MCF 10A (cell line): ENCODE measurements around the gene SLC25A15. TPM values are rescaled to one million over a fixed set of nuclear protein-coding genes. Genes with fewer than 3 reads are reported as not detected.
"Not testable (repeated sequence)": the region's sequence is repeated elsewhere in the genome, so short reads cannot be mapped to it uniquely, and the experiment has no call there.

Experiments
- BruUV-seq: library from RNA; stranded (reverse); fragments of 400-500 nt; replicated peaks from 2 replicates; lab custom pipeline; 2021; lab: Mats Ljungman, UMichigan
- CTCF ChIA-PET: fragments of 300-600 bp; sonication (Branson Sonifier 250); formaldehyde crosslinking; extraction: SDS; loops from one replicate; lab custom pipeline; 2021; ENCODE audit warnings: antibody characterized with exemption, inconsistent platforms; lab: Yijun Ruan, JAX
- POLR2A ChIA-PET: fragments of 300-600, 350-650 bp; sonication (Branson Sonifier 250); formaldehyde crosslinking; extraction: SDS; loops from one replicate; lab custom pipeline; 2020; ENCODE audit warnings: antibody characterized with exemption, inconsistent platforms; lab: Yijun Ruan, JAX
- DNase-seq: peaks from one replicate; pipeline ENCODE4 v3.0.0-alpha.2; 2018; ENCODE audit not compliant: unreplicated experiment
- H3K27ac Mint-ChIP-seq: one replicate; pipeline ENCODE4 v1.8.0; 2022; ENCODE audit warnings: mild to moderate bottlenecking, low read depth, mixed read lengths; ENCODE audit not compliant: unreplicated experiment
- H3K27me3 Mint-ChIP-seq: one replicate; pipeline ENCODE4 v1.8.0; 2022; ENCODE audit warnings: mixed read lengths; ENCODE audit not compliant: insufficient read depth, unreplicated experiment
- H3K36me3 Mint-ChIP-seq: one replicate; pipeline ENCODE4 v1.8.0; 2022; ENCODE audit warnings: mild to moderate bottlenecking, moderate library complexity, mixed read lengths; ENCODE audit not compliant: insufficient read depth, unreplicated experiment
- H3K4me1 Mint-ChIP-seq: one replicate; pipeline ENCODE4 v1.8.0; 2022; ENCODE audit warnings: mixed read lengths; ENCODE audit not compliant: insufficient read depth, unreplicated experiment
- H3K4me3 Mint-ChIP-seq: one replicate; pipeline ENCODE4 v1.8.0; 2022; ENCODE audit warnings: mild to moderate bottlenecking, moderate library complexity, mixed read lengths; ENCODE audit not compliant: unreplicated experiment
- H3K9me3 Mint-ChIP-seq: one replicate; pipeline ENCODE4 v1.8.0; 2022; ENCODE audit warnings: mixed read lengths; ENCODE audit not compliant: unreplicated experiment
- CTCF ChIP-seq: fragments of 200-600 bp; IDR thresholded peaks from one replicate; pipeline ENCODE4 v1.8.0; 2022; ENCODE audit warnings: antibody characterized with exemption, mild to moderate bottlenecking; ENCODE audit not compliant: unreplicated experiment
- intact Hi-C: fragments of 100-400 bp; cut with micrococcal nuclease; formaldehyde crosslinking; loops from 2 replicates; pipeline ENCODE4 v1.14.1; 2022
- microRNA-seq: library from miRNA; unstranded; fragments of <30 nt; microRNA quantifications from one replicate; pipeline ENCODE4 v1.2.0, GENCODE V29; 2022
- total RNA-seq: library from RNA; stranded (reverse); gene quantifications from 2 replicates; pipeline ENCODE4 v1.2.3, GENCODE V29; 2022

SLC25A15 gene
- total RNA-seq, 1 experiment from 2014 or later, result 15.5 TPM

GRCh38 chr13:40818926-40819325 is 29.5 kb downstream of the SLC25A15 start:
- TF ChIP-seq CTCF, result no peak
- Mint-ChIP-seq H3K9me3 (no peaks in the 10 kb centered on the region), H3K27ac (no peak overlapping the region), H3K27me3 (no peaks in the 10 kb centered on the region), H3K4me3 (no peak overlapping the region), H3K36me3 (no peaks in the 10 kb centered on the region), H3K4me1 (no peaks in the 10 kb centered on the region)
- intact Hi-C loops, result no loop called here
- CTCF ChIA-PET, result interaction anchor here (0.7 kb wide), 1 partner anchor 17 kb away, joined by 3 read pairs; no protein-coding TSS in a partner anchor
- DNase-seq, result no peak
- POLR2A ChIA-PET, result interaction anchor here (0.7 kb wide), 1 partner anchor 1829 kb away, joined by 3 read pairs; no protein-coding TSS in a partner anchor
- no TSS peak for BruUV-seq

- no TSS peak for BruUV-seq
Observed at GRCh38 chr13:40819797-40820315, 30.4 kb downstream of the SLC25A15 start.

GRCh38 chr13:40839725-40840124 is 50.3 kb downstream of the SLC25A15 start:
- intact Hi-C loops, H3K36me3 Mint-ChIP-seq: not testable (repeated sequence)

More at GRCh38 chr13:40819797-40820315, 30.4 kb downstream of the SLC25A15 start:
- intact Hi-C loops, result no loop called here
- TF ChIP-seq CTCF, result no peak
- POLR2A ChIA-PET, result no interaction called here
- H3K27me3 Mint-ChIP-seq, result no peaks in the 10 kb centered on the region
- no peaks in the 10 kb centered on the region for H3K9me3 Mint-ChIP-seq
- H3K36me3 Mint-ChIP-seq, result no peaks in the 10 kb centered on the region
- H3K27ac Mint-ChIP-seq, result no peak overlapping the region
- CTCF ChIA-PET, result no interaction called here
- no peak overlapping the region for H3K4me3 Mint-ChIP-seq
- no peak for DNase-seq
- no peaks in the 10 kb centered on the region for H3K4me1 Mint-ChIP-seq

GRCh38 chr13:40840955-40841354 is 51.5 kb downstream of the SLC25A15 start:
- DNase-seq, H3K27me3 Mint-ChIP-seq, H3K36me3 Mint-ChIP-seq, H3K4me3 Mint-ChIP-seq, H3K4me1 Mint-ChIP-seq, CTCF ChIA-PET, POLR2A ChIA-PET, H3K9me3 Mint-ChIP-seq, BruUV-seq, intact Hi-C loops, H3K27ac Mint-ChIP-seq: not testable (repeated sequence)

More at GRCh38 chr13:40839725-40840124, 50.3 kb downstream of the SLC25A15 start:
- H3K4me1 Mint-ChIP-seq, H3K27me3 Mint-ChIP-seq, H3K9me3 Mint-ChIP-seq, BruUV-seq, DNase-seq, H3K27ac Mint-ChIP-seq, H3K4me3 Mint-ChIP-seq, POLR2A ChIA-PET: not testable (repeated sequence)
- CTCF ChIA-PET, result interaction anchor here (0.7 kb wide), 1 partner anchor 38 kb away, joined by 3 read pairs; no protein-coding TSS in a partner anchor

Small RNAs within 50 kb of the gene (microRNA-seq; reads per million reads assigned to microRNA genes)
- not detected for gene MIR621

Other genes with a start within 250 kb of the SLC25A15 start
- 37.1 and 37.7 TPM in 2 replicates for gene FOXO1, start 123.0 kb upstream of the SLC25A15 start, total RNA-seq
- 19.2 and 19.4 TPM in 2 replicates for gene MRPS31, start 18.4 kb upstream of the SLC25A15 start, total RNA-seq
- 73.7 and 82.1 TPM in 2 replicates for gene ELF1, start 229.7 kb downstream of the SLC25A15 start, total RNA-seq